ENCODE data around the gene MMP2.

DNA sequence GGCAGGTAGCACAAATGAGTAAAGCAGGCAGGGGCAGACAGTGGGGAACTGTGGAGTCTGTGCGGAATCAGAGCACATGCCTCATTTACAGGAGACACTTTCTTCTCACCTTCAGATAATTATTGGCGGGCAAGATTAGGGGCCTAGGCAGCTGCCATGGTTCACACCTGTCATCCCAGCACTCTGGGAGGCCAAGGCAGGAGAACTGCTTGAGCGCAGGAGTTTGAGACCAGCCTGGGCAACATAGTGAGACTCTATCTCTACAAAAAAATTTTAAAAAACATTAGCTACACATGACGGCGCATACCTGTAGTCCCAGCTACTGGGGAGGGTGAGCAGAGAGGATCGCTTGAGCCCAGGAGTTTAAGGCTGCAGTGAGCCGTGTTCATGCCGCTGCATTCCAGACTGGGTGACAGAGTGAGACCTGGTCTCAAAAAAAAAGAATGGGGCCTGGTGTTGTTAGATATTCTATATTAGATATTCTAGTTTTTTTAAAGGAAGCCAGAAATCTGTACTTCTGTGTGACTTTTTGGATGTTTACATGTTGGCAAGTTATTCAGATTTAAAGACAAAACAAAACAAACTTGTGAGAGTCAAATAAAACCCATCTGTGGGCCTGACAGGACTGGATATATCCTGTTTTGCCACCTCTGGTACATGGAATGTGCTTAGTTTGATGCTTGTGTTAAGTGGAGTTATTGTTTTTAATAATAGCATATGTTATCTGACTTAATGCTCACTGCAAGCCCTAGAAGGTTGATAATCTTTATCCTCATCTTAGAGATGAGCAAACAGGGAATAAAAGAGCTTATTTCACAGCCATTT lies 24.9 kb downstream of the MMP2 start:
- no peak for TF ChIP-seq POLR2A (IDR thresholded peaks at IDR 0.05)
- TF ChIP-seq, protein P1, sequence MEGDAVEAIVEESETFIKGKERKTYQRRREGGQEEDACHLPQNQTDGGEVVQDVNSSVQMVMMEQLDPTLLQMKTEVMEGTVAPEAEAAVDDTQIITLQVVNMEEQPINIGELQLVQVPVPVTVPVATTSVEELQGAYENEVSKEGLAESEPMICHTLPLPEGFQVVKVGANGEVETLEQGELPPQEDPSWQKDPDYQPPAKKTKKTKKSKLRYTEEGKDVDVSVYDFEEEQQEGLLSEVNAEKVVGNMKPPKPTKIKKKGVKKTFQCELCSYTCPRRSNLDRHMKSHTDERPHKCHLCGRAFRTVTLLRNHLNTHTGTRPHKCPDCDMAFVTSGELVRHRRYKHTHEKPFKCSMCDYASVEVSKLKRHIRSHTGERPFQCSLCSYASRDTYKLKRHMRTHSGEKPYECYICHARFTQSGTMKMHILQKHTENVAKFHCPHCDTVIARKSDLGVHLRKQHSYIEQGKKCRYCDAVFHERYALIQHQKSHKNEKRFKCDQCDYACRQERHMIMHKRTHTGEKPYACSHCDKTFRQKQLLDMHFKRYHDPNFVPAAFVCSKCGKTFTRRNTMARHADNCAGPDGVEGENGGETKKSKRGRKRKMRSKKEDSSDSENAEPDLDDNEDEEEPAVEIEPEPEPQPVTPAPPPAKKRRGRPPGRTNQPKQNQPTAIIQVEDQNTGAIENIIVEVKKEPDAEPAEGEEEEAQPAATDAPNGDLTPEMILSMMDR (IDR thresholded peaks at IDR 0.05) = no peak

Data from right lobe of liver (tissue), 4 donors.